K562 (cell line): ENCODE measurements around the gene ENDOD1. TPM values are rescaled to one million over a fixed set of nuclear protein-coding genes. Genes with fewer than 3 reads are reported as not detected.

Source experiments
- COPS2 ChIP-seq: fragments of 450-650 bp; conservative IDR thresholded peaks from 2 replicates; pipeline ENCODE4 v1.6.1; 2016; ENCODE audit warnings: mild to moderate bottlenecking, moderate library complexity
- CTCFL ChIP-seq: IDR thresholded peaks from 2 replicates; pipeline ENCODE4 v1.6.1; 2011; ENCODE audit warnings: borderline replicate concordance, low read depth, mild to moderate bottlenecking, moderate library complexity, low read length; ENCODE audit not compliant: insufficient read depth, poor library complexity, severe bottlenecking
- HOXB6 ChIP-seq: fragments of 250-450 bp; sonication (Bioruptor Pico); IDR thresholded peaks from 2 replicates; pipeline ENCODE4 v1.5.1; 2022; ENCODE audit warnings: mild to moderate bottlenecking, borderline replicate concordance
- KDM1A ChIP-seq, 2 experiments: fragments of 450-650 bp; IDR thresholded peaks; 2 replicates each; pipeline ENCODE4 v1.6.1; 2016; ENCODE audit warnings: mild to moderate bottlenecking in 2 of 2
- MAFF ChIP-seq: IDR thresholded peaks from 2 replicates; pipeline ENCODE4 v1.6.1; 2012; ENCODE audit warnings: low read length, improper control_type of control experiment
- MCM7 ChIP-seq, 2 experiments: fragments of 450-650 bp; IDR thresholded peaks; 2 replicates each; pipeline ENCODE4 v1.6.1; 2016 to 2018
- RERE ChIP-seq: sonication (generic); formaldehyde crosslinking; IDR thresholded peaks from 2 replicates; pipeline ENCODE4 v1.8.0; 2023; ENCODE audit warnings: missing genetic modification reagents, mild to moderate bottlenecking, borderline replicate concordance
- ZBTB11 ChIP-seq, 3 experiments: fragments of 200-800 bp in 1 of 3; fragments of 250-450 bp in 1 of 3; fragments of 450-650 bp in 1 of 3; sonication (Bioruptor Pico) in 1 of 3; sonication (Bioruptor generic) in 1 of 3; formaldehyde crosslinking in 1 of 3; IDR thresholded peaks; 2 replicates each; pipeline versions ENCODE4 v1.6.1 to v1.8.0; 2016 to 2022; ENCODE audit warnings: mild to moderate bottlenecking in 2 of 3, missing genetic modification characterization in 2 of 3, missing compliant biosample characterization in 1 of 3, moderate library complexity in 1 of 3
- ZNF551 ChIP-seq: fragments of 250-450 bp; sonication (Bioruptor Pico); IDR thresholded peaks from 2 replicates; pipeline ENCODE4 v1.5.0; 2021; ENCODE audit warnings: mild to moderate bottlenecking, moderate library complexity
- ZNF592 ChIP-seq: fragments of 450-650 bp; IDR thresholded peaks from 2 replicates; pipeline ENCODE4 v1.6.1; 2017; ENCODE audit warnings: antibody characterized with exemption, mild to moderate bottlenecking
- polyA plus RNA-seq, 8 experiments: library from polyadenylated mRNA; depleted of rRNA in 4 of 8; stranded (reverse) in 5 of 8; unstranded in 3 of 8; fragments of >200 nt; fragmentation: Nextera tagmentation in 2 of 8; fragmentation: Illumina TruSeq in 1 of 8; extraction: Ambion mirVana in 2 of 8; extraction: Trizol in 1 of 8; gene quantifications; 2 replicates each; pipeline versions ENCODE4 v1.2.1 to v1.2.3, GENCODE V29; 2011 to 2014; ENCODE audit warnings: inconsistent platforms in 1 of 8, missing spikeins in 1 of 8
- total RNA-seq, 7 experiments: library from RNA; depleted of rRNA in 6 of 7; stranded (reverse); fragments of >200 nt in 6 of 7; fragmentation: Illumina TruSeq in 2 of 7; extraction: Trizol in 2 of 7; gene quantifications; 2 replicates each; pipeline versions ENCODE4 v1.2.1 to v1.2.3, GENCODE V29; 2011 to 2021; ENCODE audit warnings: low replicate concordance in 1 of 7

Gene ENDOD1
- total and polyA plus RNA-seq, 9 of the 15 experiments (the other 6 are each of a cell fraction or from before 2014, with no cell fraction given): 4.2 to 11.8 (median 9.3) TPM

DNA sequence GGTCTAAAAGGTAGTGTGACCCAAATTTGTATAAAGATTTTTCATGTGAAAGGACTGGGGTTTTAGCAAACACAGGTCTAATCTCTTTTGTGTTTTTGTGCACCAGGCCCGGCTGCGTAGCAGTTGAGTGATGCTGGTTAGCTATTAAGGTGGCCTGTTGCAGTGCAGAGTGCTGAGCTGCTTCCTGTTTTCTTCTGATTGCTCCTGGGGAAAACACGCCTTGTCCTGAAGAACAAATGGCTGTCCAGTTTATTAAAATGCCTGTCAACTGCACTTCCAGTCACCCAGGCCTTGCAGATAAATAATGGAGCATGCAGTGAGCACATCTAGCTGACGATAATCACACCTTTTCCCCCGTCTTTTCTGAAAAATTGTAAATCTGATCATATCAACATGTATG, 21.1 kb upstream of the ENDOD1 start (continued):
- no peak for TF ChIP-seq RERE (CRISPR knock-in tag)
- TF ChIP-seq MCM7 (IDR thresholded peaks at IDR 0.05): no peak
- no peak for TF ChIP-seq ZNF551 (CRISPR knock-in tag)
- no peak for TF ChIP-seq HOXB6
- no peak for TF ChIP-seq CTCFL
- TF ChIP-seq ZBTB11 (CRISPR knock-in tag; IDR thresholded peaks at IDR 0.05): no peak
- TF ChIP-seq COPS2: no peak
- peak; percentile 58 for TF ChIP-seq ZNF592
- TF ChIP-seq MAFF: no peak
- TF ChIP-seq KDM1A (IDR thresholded peaks at IDR 0.05): no peak
